ENCODE measurements around the gene GSTA2.
"Not testable (repeated sequence)": the region's sequence is repeated elsewhere in the genome, so short reads cannot be mapped to it uniquely, and the experiment has no call there.

The GSTA2 gene

GRCh38 chr6:52763322-52763916 lies at the start of gene GSTA2:
GSTA2 (minus strand) TSS chr6:52763475; CDS start chr6:52757947, 5,528 bp downstream.
- DNase-seq, result not testable (repeated sequence)

- not testable (repeated sequence) for DNase-seq
These were observed 46.5 kb upstream of the GSTA2 start for GRCh38 chr6:52809777-52810176.

GRCh38 chr6:52808660-52809059 lies 45.4 kb upstream of the GSTA2 start:
- DNase-seq, result no peak

- not testable (repeated sequence) for DNase-seq
These were observed 40.5 kb upstream of the GSTA2 start, which contains the start of gene GSTA1 for GRCh38 chr6:52803668-52804255. GSTA1 (minus strand) TSS chr6:52803816; CDS start chr6:52799267, 4,549 bp downstream.

DNA sequence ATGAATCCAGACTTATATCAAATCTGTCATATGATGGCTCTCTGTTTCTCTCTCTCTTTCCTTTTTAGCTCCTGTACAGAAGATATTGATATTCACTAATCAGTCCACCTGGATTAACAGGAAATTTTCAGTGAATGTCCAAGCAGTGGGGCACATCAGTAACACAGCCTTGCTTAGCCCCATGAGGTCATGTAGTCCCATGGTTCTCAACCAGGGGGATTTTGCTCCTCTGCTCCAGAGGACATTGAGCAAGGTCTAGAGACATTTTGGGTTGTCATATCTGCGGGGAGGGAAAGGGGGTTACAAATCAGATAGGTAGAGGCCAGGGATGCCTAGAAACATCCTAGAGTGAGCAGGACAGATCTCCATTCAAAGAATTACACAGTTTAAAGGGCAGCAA lies 39.5 kb upstream of the GSTA2 start:
- DNase-seq, result no peak

DNA sequence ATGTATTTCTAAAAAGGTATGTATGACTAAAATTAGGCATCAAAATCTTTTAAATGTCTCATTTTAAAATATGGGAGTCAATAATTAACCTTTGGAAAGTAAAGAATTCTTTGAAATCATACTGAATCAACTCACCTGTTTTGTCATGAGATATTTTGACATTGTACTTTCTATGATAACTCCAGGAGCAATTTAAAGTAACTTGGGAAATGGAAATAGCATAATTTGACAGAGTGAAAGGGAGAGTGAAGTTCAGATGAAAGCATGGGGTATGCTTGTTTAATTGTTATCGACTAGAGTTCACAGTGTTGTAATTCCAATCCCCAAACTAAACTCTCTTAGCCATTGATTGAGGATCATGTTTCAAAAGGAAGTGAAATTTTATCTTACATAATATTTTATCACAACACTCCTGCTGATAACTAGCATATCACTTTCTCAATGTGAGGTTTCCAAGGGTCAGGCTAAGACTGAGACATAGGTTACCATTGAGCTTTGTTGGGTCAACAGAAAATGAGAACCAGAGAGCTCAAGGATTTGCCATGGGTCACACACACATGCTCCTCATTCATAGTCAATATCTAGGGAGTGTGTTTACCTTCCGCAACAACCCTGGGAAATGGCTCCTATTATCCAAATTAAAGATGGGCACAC lies 38.0 kb upstream of the GSTA2 start:
- no peak for DNase-seq

DNA sequence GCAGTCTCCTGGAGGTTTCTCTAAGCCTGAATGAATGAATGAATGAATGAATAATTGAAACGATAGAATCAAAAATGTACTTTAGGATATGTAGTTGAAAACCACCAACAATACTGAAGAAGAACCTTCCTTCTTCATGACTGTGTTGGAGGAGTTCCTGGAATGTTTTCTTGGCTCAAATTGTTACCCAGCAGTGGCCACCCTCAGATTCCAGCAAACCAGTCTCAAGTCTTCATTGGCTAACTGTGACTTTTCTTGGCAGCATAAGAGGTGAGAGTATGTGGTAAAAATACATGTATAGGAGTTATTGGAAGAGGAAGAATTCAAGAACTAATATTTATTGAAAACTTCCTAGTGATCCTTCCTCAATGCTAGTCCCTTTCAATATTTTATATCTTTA lies 36.0 kb upstream of the GSTA2 start:
- not testable (repeated sequence) for DNase-seq

- not testable (repeated sequence) for DNase-seq
These were observed 31.1 kb upstream of the GSTA2 start for GRCh38 chr6:52794366-52794765.

GRCh38 chr6:52790861-52791260 lies 27.6 kb upstream of the GSTA2 start:
- no peak for DNase-seq

DNA sequence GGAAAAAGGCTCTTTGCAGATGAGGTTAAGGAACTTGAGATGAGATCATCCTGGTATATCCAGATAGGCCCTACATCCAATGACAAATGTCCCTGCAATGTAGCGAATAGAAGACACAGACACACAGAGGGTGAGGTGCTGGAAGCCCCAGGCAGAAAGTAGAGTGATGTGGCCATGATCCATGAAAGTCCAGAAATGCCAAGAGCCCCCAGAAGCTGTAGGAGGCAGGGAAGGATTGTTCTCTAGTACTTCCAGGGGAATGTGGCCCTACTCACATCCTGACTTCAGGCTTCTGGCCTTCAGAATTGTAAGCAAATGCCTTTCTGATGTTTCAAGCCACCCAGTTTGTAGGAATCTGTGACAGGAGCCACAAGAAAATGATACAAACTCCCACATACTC lies 26.4 kb upstream of the GSTA2 start:
- DNase-seq, result not testable (repeated sequence)

GRCh38 chr6:52788478-52788877 lies 25.2 kb upstream of the GSTA2 start:
- no peak for DNase-seq

GRCh38 chr6:52787917-52788316 lies 24.6 kb upstream of the GSTA2 start:
- no peak for DNase-seq

GRCh38 chr6:52786249-52786956 lies 23.1 kb upstream of the GSTA2 start:
- no peak for DNase-seq

GRCh38 chr6:52782696-52783274 lies 19.5 kb upstream of the GSTA2 start:
- DNase-seq, result not testable (repeated sequence)

DNA sequence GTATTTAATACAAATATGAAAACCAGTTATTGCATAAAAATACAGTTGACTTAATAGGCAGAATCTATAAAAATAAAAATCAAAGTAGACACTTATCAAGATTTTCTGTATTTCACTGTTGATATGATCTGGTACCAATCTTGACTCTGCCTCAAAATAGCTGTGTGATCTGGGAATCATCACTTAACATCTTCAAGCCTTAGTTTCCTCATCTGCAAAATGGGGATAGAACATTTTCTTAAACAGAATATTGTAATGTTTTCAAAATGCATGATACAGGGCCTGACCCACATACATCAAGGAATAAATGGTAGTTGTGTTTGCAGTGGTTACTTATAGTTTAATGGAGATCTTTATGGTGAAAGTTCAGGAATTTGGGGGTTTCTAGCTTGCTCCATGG lies 18.9 kb upstream of the GSTA2 start:
- not testable (repeated sequence) for DNase-seq

GRCh38 chr6:52779237-52779636 lies 16.0 kb upstream of the GSTA2 start:
- DNase-seq, result no peak

DNA sequence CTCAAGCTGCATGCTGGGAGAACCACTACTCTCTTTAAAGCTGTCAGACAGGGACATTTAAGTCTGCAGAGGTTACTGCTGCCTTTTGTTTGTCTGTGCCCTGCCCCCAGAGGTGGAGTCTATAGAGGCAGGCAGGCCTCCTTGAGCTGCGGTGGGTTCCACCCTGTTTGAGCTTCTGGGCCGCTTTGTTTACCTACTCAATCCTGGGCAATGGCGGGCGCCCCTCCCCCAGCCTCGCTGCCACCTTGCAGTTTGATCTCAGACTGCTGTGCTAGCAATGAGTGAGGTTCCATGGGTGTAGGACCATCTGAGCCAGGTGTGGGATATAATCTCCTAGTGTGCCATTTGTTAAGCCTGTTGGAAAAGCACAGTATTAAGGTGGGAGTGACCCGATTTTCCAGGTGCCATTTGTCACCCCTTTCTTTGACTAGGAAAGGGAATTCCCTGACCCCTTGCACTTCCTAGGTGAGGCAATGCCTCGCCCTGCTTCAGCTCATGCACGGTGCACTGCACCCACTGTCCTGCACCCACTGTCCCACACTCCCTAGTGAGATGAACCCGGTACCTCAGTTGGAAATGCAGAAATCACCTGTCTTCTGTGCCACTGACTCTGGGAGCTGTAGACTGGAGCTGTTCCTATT lies 13.6 kb upstream of the GSTA2 start:
- not testable (repeated sequence) for DNase-seq

- not testable (repeated sequence) for DNase-seq
These were observed 6.1 kb upstream of the GSTA2 start for GRCh38 chr6:52769399-52769798.

DNA sequence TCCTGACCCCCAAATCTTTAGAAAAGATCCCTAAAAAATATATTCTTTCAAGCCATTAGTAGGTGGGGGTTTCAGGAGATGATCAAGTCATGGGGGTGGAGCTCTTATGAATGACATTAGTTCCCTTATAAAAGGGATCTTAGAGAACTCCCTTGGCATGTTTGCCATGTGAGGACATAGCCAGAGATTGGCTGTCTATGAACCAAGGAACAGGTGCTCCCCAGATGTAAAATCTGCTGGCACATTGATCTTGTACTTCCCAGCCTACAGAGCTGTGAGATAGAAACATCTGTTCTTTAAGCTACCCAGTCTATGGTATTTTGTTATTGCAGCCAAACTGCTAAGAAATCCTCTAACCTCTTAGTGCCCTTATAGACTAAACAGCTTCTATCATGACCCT lies 4.4 kb upstream of the GSTA2 start:
- not testable (repeated sequence) for DNase-seq

- not testable (repeated sequence) for DNase-seq
These were observed 1.4 kb downstream of the GSTA2 start for GRCh38 chr6:52761673-52762491.

DNA sequence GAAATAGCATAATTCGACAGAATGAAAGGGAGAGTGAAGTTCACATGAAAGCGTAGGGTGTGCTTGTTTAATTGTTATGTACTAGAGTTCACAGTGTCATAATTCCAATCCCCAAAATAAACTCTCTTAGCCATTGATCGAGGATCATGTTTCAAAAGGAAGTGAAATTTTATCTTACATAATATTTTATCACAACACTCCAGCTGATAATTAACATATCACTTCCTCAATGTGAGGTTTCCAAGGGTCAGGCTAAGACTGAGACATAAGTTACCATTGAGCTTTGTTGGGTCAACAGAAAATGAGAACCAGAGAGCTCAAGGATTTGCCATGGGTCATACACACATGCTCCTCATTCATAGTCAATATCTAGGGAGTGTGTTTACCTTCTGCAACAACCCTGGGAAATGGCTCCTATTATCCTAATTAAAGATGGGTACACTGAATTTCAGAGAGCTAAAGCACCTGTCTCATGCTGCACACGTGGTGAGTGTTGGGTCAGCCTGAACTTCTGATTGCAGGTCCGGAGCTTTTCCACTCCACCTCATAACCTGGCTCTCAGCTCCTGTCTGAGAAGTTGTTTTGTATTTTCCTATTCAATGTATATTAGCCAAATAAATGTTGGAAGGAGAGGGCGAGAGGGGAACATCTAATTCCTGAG lies 3.0 kb downstream of the GSTA2 start:
- no peak for DNase-seq
